Measurements from ENCODE around the gene GLO1. TPM values are rescaled to one million over a fixed set of nuclear protein-coding genes. Genes with fewer than 3 reads are reported as not detected.

The GLO1 gene
- total and polyA plus RNA-seq, 2 donors from 2014 or later: 67.3 to 126 TPM

DNA sequence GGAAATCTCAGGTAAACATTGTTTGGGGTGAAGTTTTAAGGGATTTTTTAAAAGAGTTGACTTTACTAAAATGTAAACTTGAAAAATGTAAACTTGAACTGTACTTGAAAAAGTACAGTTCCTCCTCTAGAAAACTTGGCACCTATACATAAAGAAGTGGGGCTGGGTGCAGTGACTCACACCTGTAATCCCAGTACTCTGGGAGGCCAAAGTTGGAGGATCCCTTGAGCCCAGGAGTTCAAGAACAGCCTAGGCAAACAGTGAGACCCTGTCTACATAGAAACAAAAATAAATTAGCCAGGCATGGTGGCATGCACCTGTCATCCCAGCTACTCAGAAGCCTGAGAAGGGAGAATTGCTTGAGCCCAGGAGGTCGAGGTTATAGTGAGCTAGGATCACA is 70.5 kb downstream of the GLO1 start:
- TF ChIP-seq, protein P1, sequence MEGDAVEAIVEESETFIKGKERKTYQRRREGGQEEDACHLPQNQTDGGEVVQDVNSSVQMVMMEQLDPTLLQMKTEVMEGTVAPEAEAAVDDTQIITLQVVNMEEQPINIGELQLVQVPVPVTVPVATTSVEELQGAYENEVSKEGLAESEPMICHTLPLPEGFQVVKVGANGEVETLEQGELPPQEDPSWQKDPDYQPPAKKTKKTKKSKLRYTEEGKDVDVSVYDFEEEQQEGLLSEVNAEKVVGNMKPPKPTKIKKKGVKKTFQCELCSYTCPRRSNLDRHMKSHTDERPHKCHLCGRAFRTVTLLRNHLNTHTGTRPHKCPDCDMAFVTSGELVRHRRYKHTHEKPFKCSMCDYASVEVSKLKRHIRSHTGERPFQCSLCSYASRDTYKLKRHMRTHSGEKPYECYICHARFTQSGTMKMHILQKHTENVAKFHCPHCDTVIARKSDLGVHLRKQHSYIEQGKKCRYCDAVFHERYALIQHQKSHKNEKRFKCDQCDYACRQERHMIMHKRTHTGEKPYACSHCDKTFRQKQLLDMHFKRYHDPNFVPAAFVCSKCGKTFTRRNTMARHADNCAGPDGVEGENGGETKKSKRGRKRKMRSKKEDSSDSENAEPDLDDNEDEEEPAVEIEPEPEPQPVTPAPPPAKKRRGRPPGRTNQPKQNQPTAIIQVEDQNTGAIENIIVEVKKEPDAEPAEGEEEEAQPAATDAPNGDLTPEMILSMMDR (IDR thresholded peaks at IDR 0.05; ENCODE audit: borderline replicate concordance, extremely low read depth, insufficient read depth): no peak
- no peak overlapping the region for H3K27ac ChIP-seq (ENCODE audit: low read depth in 2 of 2, low read length in 2 of 2)
- intact Hi-C loops (cut with DNase I): no loop called here
- no peaks in the 10 kb centered on the region for H3K4me1 ChIP-seq (ENCODE audit: control insufficient read depth in 2 of 3, insufficient read depth in 2 of 3, low read depth in 1 of 3, low read length in 3 of 3)
- H3K9ac ChIP-seq (ENCODE audit: low read length in 3 of 3): no peak overlapping the region
- H3K9me3 ChIP-seq (ENCODE audit: control insufficient read depth in 2 of 3, insufficient read depth in 1 of 3, low read length in 3 of 3): no peaks in the 10 kb centered on the region
- no peaks in the 10 kb centered on the region for H3K27me3 ChIP-seq (ENCODE audit: control insufficient read depth, insufficient read depth, low read length)
- H3K4me3 ChIP-seq (ENCODE audit: low read length in 3 of 3): no peak overlapping the region
- FAIRE-seq (no peak), DNase-seq (no peak)
- no peaks in the 10 kb centered on the region for H3K36me3 ChIP-seq (ENCODE audit: control insufficient read depth in 2 of 3, insufficient read depth in 3 of 3, low read length in 3 of 3)

GRCh38 chr6:38631186-38631783 is 71.7 kb downstream of the GLO1 start:
- Histone ChIP-seq H3K27me3 (ENCODE audit: control insufficient read depth, insufficient read depth, low read length) (no peaks in the 10 kb centered on the region), H3K27ac (ENCODE audit: low read depth in 2 of 2, low read length in 2 of 2) (no peak overlapping the region), H3K9me3 (ENCODE audit: control insufficient read depth in 2 of 3, insufficient read depth in 1 of 3, low read length in 3 of 3) (no peaks in the 10 kb centered on the region), H3K36me3 (ENCODE audit: control insufficient read depth in 2 of 3, insufficient read depth in 3 of 3, low read length in 3 of 3) (no peaks in the 10 kb centered on the region), H3K9ac (ENCODE audit: low read length in 3 of 3) (no peak overlapping the region), H3K4me1 (ENCODE audit: control insufficient read depth in 2 of 3, insufficient read depth in 2 of 3, low read depth in 1 of 3, low read length in 3 of 3) (no peaks in the 10 kb centered on the region), H3K4me3 (ENCODE audit: low read length in 3 of 3) (no peak overlapping the region)
- DNase-seq: no peak
- intact Hi-C loops (cut with DNase I): no loop called here
- no peak for FAIRE-seq
- TF ChIP-seq, protein P1 (IDR thresholded peaks at IDR 0.05; ENCODE audit: borderline replicate concordance, extremely low read depth, insufficient read depth): no peak

Other genes with a start within 250 kb of the GLO1 start
- 29.9 TPM for gene BTBD9, start 63.2 kb downstream of the GLO1 start, total RNA-seq
- gene BTBD9, start 63.2 kb downstream of the GLO1 start, polyA plus RNA-seq (ENCODE audit: insufficient read depth, low read depth, low replicate concordance): 4.2 TPM
- 0.50 TPM for gene DNAH8, start 12.2 kb upstream of the GLO1 start, total RNA-seq
- not detected for gene DNAH8, start 12.2 kb upstream of the GLO1 start, polyA plus RNA-seq (ENCODE audit: insufficient read depth, low read depth, low replicate concordance)

Measured in kidney (tissue), 14 donors.